Endothelial cell of umbilical vein (primary cell): ENCODE data around the gene IGF2R. TPM values are rescaled to one million over a fixed set of nuclear protein-coding genes. Genes with fewer than 3 reads are reported as not detected.

Experiments used
- BruUV-seq: library from RNA; stranded (reverse); fragments of 400-500 nt; replicated peaks from 2 replicates; lab custom pipeline; 2021; lab: Mats Ljungman, UMichigan
- CTCF ChIA-PET: fragments of 300-600, 350-600 bp; sonication (Branson Sonifier 250); formaldehyde crosslinking; loops from one replicate; lab custom pipeline; 2021; ENCODE audit warnings: antibody characterized with exemption, inconsistent platforms; lab: Charles Lee
- POLR2A ChIA-PET: fragments of 300-600, 350-600 bp; sonication (Branson Sonifier 250); formaldehyde crosslinking; loops from one replicate; lab custom pipeline; 2021; ENCODE audit warnings: antibody characterized with exemption, inconsistent platforms; lab: Charles Lee
- DNase-seq: peaks from one replicate; pipeline ENCODE4 v3.0.0-alpha.2; 2011; ENCODE audit warnings: low read depth, low spot score
- FAIRE-seq: peaks from 2 replicates; lab custom pipeline; 2011; peaks lifted over from hg19 to GRCh38; lab: Jason Lieb, UNC
- H2AFZ ChIP-seq: 2 replicates; pipeline ENCODE4 v1.6.0; 2012; ENCODE audit warnings: low read depth, low read length, control low read depth, inconsistent platforms
- H3K27ac ChIP-seq: 2 replicates; pipeline ENCODE4 v1.5.1; 2011; ENCODE audit warnings: low read depth, mild to moderate bottlenecking, control low read depth, low read length, moderate library complexity; ENCODE audit not compliant: insufficient read depth
- H3K27me3 ChIP-seq, 2 experiments: 2 replicates each; pipeline versions ENCODE4 v1.6.0 to v1.6.1; 2011; ENCODE audit warnings: low read length in 2 of 2, mixed read lengths in 1 of 2; ENCODE audit not compliant: control insufficient read depth in 2 of 2, insufficient read depth in 2 of 2
- H3K36me3 ChIP-seq, 2 experiments: 2 replicates in 1 of 2; 3 replicates in 1 of 2; pipeline ENCODE4 v1.5.1; 2011; ENCODE audit warnings: low read length in 2 of 2, mild to moderate bottlenecking in 1 of 2, moderate library complexity in 1 of 2; ENCODE audit not compliant: control insufficient read depth in 2 of 2, insufficient read depth in 2 of 2; ENCODE audit errors: extremely low read depth in 1 of 2
- H3K4me1 ChIP-seq: 3 replicates; pipeline ENCODE4 v1.5.1; 2011; ENCODE audit warnings: mild to moderate bottlenecking, low read length; ENCODE audit not compliant: control insufficient read depth, insufficient read depth; ENCODE audit errors: extremely low read depth
- H3K4me2 ChIP-seq: 2 replicates; pipeline ENCODE4 v1.6.1; 2011; ENCODE audit warnings: low read length, control low read depth, mixed read lengths; ENCODE audit not compliant: insufficient read depth
- H3K4me3 ChIP-seq, 3 experiments: fragments of 200-600 bp in 1 of 3; sonication (generic), shearing (Covaris generic) in 1 of 3; replicated peaks in 1 of 3; 2 replicates each; pipeline ENCODE4 v1.5.1; 2011 to 2016; ENCODE audit warnings: control low read depth in 3 of 3, low read length in 3 of 3, mild to moderate bottlenecking in 2 of 3, inconsistent platforms in 1 of 3, low read depth in 1 of 3, moderate library complexity in 1 of 3; ENCODE audit not compliant: insufficient read depth in 1 of 3
- H3K79me2 ChIP-seq: 2 replicates; pipeline ENCODE4 v1.6.0; 2012; ENCODE audit warnings: low read length, inconsistent platforms; ENCODE audit not compliant: control insufficient read depth, insufficient read depth
- H3K9ac ChIP-seq: replicated peaks from 2 replicates; pipeline ENCODE3; 2011; ENCODE audit warnings: low read length, control low read depth; ENCODE audit not compliant: insufficient read depth; ENCODE audit errors: extremely low read depth
- H3K9me1 ChIP-seq: replicated peaks from 3 replicates; pipeline ENCODE4 v1.6.0; 2011; ENCODE audit warnings: mild to moderate bottlenecking, low read length; ENCODE audit not compliant: control insufficient read depth, insufficient read depth; ENCODE audit errors: extremely low read depth
- H3K9me3 ChIP-seq: replicated peaks from 2 replicates; pipeline ENCODE4 v1.5.1; 2012; ENCODE audit warnings: low read length, inconsistent platforms; ENCODE audit not compliant: control insufficient read depth, insufficient read depth
- H4K20me1 ChIP-seq: replicated peaks from 2 replicates; pipeline ENCODE3; 2011; ENCODE audit warnings: mild to moderate bottlenecking, low read length; ENCODE audit not compliant: control insufficient read depth, insufficient read depth; ENCODE audit errors: extremely low read depth
- CTCF ChIP-seq, 2 donors: IDR thresholded peaks; 1 replicate in 1 of 2; 2 replicates in 1 of 2; pipeline ENCODE4 v1.5.1; 2011; ENCODE audit warnings: low read length in 2 of 2, mild to moderate bottlenecking in 2 of 2, moderate library complexity in 2 of 2, control low read depth in 1 of 2, inconsistent platforms in 1 of 2, low read depth in 1 of 2; ENCODE audit not compliant: insufficient read depth in 1 of 2; ENCODE audit errors: extremely low read depth in 1 of 2
- EZH2 ChIP-seq: IDR thresholded peaks from 2 replicates; pipeline ENCODE4 v1.6.1; 2012; ENCODE audit warnings: borderline replicate concordance, low read depth, mild to moderate bottlenecking, moderate library complexity, low read length, inconsistent platforms; ENCODE audit not compliant: severe bottlenecking
- FOS ChIP-seq: IDR thresholded peaks from 2 replicates; pipeline ENCODE4 v1.6.1; 2011; ENCODE audit warnings: mild to moderate bottlenecking, low read length, moderate library complexity, borderline replicate concordance; ENCODE audit not compliant: insufficient read depth
- GATA2 ChIP-seq: IDR thresholded peaks from 2 replicates; pipeline ENCODE4 v1.7.0; 2011; ENCODE audit warnings: low read depth, mild to moderate bottlenecking, moderate library complexity, mixed read lengths, low read length; ENCODE audit not compliant: insufficient read length, insufficient read depth
- JUN ChIP-seq: IDR thresholded peaks from 2 replicates; pipeline ENCODE4 v1.6.1; 2011; ENCODE audit warnings: borderline replicate concordance, low read depth; ENCODE audit not compliant: insufficient read length, insufficient read depth
- MAX ChIP-seq: IDR thresholded peaks from 2 replicates; pipeline ENCODE4 v1.6.1; 2011; ENCODE audit not compliant: insufficient read depth, insufficient read length
- MYC ChIP-seq: IDR thresholded peaks from one replicate; pipeline ENCODE4 v1.6.1; 2011; ENCODE audit warnings: mild to moderate bottlenecking, low read depth, low read length
- POLR2A ChIP-seq: IDR thresholded peaks from 2 replicates; pipeline ENCODE4 v1.6.1; 2012; ENCODE audit warnings: low read depth, mild to moderate bottlenecking, control low read depth, low read length
- POLR2AphosphoS5 ChIP-seq: IDR thresholded peaks from 2 replicates; pipeline ENCODE4 v1.6.1; 2012; ENCODE audit warnings: low read depth, mild to moderate bottlenecking, control low read depth, low read length, moderate library complexity; ENCODE audit not compliant: insufficient read depth
- dilution Hi-C: fragments of 300-500 bp; cut with MboI; formaldehyde crosslinking; loops from one replicate; pipeline ENCODE4 v1.15.0; 2019; ENCODE audit warnings: low sequenced_read_pairs; ENCODE audit not compliant: extremely low pct_ligation_motif_present
- intact Hi-C: fragments of 100-400 bp; cut with micrococcal nuclease; formaldehyde crosslinking; loops from one replicate; pipeline ENCODE4 v1.10.0; 2022
- polyA plus RNA-seq, 4 experiments: library from polyadenylated mRNA; depleted of rRNA in 3 of 4; stranded (reverse) in 3 of 4; unstranded in 1 of 4; fragments of >200 nt; gene quantifications; 2 replicates each; pipeline versions ENCODE4 v1.2.1 to v1.2.3, GENCODE V29; 2011 to 2012; ENCODE audit warnings: missing spikeins in 1 of 4
- total RNA-seq: library from RNA; stranded (reverse); gene quantifications from 2 replicates; pipeline ENCODE4 v1.2.3, GENCODE V29; 2021

IGF2R gene
- total and polyA plus RNA-seq, 2 donors (not counting 3 experiments of a cell fraction or from before 2014, with no cell fraction given): 16.3 to 60.2 TPM

- Histone ChIP-seq H3K9ac (no peak overlapping the region), H3K27me3 (no peaks in the 10 kb centered on the region), H3K4me2 (no peak overlapping the region), H3K4me3 (no peak overlapping the region), H3K79me2 (no peaks in the 10 kb centered on the region), H2AFZ (no peak overlapping the region), H3K9me1 (no peaks in the 10 kb centered on the region), H3K27ac (no peak overlapping the region), H3K9me3 (no peaks in the 10 kb centered on the region), H3K36me3 (no peaks in the 10 kb centered on the region), H4K20me1 (peaks cover 2% of the 10 kb centered on the region), H3K4me1 (no peaks in the 10 kb centered on the region)
- POLR2A ChIA-PET: no interaction called here
- DNase-seq (no peak), FAIRE-seq (no peak)
- dilution Hi-C loops: no loop called here
- no peak for TF ChIP-seq MYC
- no peak for TF ChIP-seq EZH2
- no peak for TF ChIP-seq JUN
- TF ChIP-seq FOS: no peak
- TF ChIP-seq POLR2A: no peak
- TF ChIP-seq CTCF (IDR thresholded peaks at IDR 0.05; ENCODE audit: extremely low read depth in 1 of 2, insufficient read depth in 1 of 2, low read depth in 1 of 2, low read length in 2 of 2): no peak
- TF ChIP-seq POLR2AphosphoS5: no peak
- no peak for TF ChIP-seq MAX
- TF ChIP-seq GATA2: no peak
- intact Hi-C loops: no loop called here
- BruUV-seq: no TSS peak
- CTCF ChIA-PET: no interaction called here
Measured at GRCh38 chr6:160004419-160005175, 35.7 kb downstream of the IGF2R start.
